Activated CD8-positive, alpha-beta memory T cell treated with anti-CD3 and anti-CD28 coated beads for 4 hours (primary cell): ENCODE measurements around the gene MACROD2.
"Not testable (repeated sequence)": the region's sequence is repeated elsewhere in the genome, so short reads cannot be mapped to it uniquely, and the experiment has no call there.

Experiments used
- DNase-seq, 2 donors: peaks; one replicate each; pipeline ENCODE4 v3.0.0-alpha.2; 2020; ENCODE audit warnings: low read depth in 2 of 2

MACROD2 gene

GRCh38 chr20:15940127-15940526, 1944.8 kb downstream of the MACROD2 start:
- DNase-seq: no peak

DNA sequence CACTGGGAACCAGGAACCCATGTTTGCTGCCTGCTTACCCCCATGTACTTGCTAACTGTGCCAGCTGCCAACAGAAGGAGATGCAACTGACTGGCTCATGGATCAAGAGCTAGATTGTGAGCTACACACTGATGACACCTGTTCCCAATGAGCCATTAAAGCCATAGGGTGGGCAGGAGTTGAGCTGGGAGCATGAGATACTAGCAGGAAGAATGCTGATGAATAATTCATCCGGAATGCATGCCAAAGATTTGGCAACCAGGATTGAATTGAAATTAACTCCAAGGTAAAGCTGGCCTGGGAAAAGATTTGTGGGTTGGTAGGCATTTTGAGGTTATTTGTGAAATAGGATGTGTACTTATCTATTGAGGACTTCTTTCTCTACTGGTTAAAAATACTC, 1946.8 kb downstream of the MACROD2 start:
- DNase-seq: no peak

- no peak for DNase-seq
Measured at GRCh38 chr20:15945289-15945688, 1950.0 kb downstream of the MACROD2 start.

- DNase-seq: no peak
Measured at GRCh38 chr20:15949391-15949790, 1954.1 kb downstream of the MACROD2 start.

DNA sequence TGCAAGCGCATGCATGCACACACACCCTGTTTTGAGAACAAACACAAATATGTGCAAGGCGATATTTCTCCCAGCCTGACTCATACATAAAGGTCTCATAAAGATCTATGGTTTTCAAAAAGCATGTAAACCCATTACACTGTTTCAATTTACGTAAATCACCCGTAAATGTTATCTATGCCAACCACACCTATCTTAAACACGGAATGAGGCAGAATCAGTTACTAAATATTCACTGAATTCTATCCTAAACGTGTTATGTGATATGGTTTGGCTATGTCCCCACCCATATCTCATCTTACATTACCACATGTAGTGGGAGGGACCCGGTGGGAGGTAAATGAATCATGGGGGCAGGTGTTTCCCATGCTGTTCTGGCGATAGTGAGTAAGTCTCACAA, 1956.3 kb downstream of the MACROD2 start:
- no peak for DNase-seq

DNA sequence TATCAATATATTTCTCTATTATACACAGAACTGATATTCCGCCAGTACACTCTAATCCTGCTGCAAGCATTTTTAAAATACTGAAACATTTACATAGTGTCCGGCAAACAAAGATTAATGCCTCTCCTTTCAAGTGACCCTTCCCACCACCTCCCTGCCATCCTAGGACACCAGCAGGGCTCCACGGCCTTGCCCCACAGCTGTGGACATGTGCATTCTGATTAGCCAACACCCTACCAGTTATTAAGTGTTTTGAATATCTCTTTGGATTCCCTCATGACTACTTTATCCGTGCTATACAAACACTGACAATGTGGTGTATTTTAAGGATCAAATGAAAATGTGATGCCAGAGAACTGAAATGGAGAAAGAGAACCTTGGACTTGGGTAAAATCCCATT, 1962.8 kb downstream of the MACROD2 start:
- DNase-seq: no peak

- no peak for DNase-seq
Measured at GRCh38 chr20:15965165-15965564, 1969.8 kb downstream of the MACROD2 start.

GRCh38 chr20:15967334-15967733, 1972.0 kb downstream of the MACROD2 start:
- no peak for DNase-seq

GRCh38 chr20:15976047-15976736, 1980.9 kb downstream of the MACROD2 start:
- DNase-seq: no peak

- no peak for DNase-seq
Measured at GRCh38 chr20:15977026-15977425, 1981.7 kb downstream of the MACROD2 start.

GRCh38 chr20:15977758-15978157, 1982.4 kb downstream of the MACROD2 start:
- no peak for DNase-seq

GRCh38 chr20:15985494-15986368, 1990.4 kb downstream of the MACROD2 start:
- DNase-seq: not testable (repeated sequence)

DNA sequence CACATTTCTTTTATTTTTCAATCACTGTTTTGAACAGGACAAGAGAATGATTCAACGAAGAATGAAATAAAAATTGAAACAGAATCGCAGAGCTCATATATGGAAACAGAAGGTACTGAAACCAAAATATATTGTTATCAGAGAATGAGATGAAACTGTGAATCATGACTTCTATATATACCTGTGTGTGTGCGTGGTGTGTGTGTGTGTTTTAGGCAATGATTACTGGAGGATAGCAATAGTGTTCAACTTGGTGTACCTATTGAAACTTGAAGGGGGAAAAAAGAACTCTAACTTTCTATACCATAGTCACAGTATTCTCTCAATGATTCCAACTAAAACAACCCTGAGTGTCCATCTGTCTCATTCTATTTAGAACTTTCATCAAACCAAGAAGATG, 1991.4 kb downstream of the MACROD2 start:
- no peak for DNase-seq

DNA sequence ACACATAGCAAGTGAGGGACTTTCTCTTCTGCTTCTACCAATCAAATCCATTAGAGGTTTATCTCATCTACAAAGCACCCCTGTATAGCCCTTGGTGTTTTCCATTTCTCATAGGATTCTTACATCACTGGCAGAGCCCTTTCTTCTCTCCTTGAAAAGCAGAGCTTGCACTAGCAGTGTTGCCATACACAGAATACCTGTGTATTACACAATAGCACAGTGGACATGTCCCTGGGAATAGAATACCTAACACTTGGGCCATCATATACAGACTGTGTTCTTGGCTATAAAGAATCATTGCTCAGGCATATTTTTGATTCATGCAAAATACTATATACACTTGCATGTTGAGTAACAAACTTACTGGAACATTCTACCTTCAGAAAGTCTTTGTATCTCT, 1996.0 kb downstream of the MACROD2 start:
- no peak for DNase-seq

GRCh38 chr20:15992564-15992963, 1997.2 kb downstream of the MACROD2 start:
- no peak for DNase-seq

GRCh38 chr20:16000112-16000511, 2004.8 kb downstream of the MACROD2 start:
- no peak for DNase-seq

DNA sequence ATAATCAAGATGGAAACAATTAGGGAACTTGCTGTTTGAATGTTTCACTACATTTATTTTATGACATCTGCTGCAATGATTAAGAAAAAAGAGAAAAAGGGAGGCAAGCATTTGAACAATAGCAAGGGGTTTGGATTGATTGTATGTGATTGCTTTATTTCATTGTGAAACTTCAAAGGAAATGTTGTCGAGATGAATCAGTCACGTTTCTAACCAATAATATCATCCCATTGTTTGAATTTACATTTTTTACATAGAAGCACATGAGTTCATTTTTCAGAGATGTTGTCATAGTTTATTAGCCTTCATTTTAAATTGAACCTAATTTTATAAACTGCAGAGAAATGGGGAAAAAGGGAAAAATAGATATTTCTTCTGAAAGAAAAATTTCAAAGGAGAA, 2006.0 kb downstream of the MACROD2 start:
- no peak for DNase-seq

DNA sequence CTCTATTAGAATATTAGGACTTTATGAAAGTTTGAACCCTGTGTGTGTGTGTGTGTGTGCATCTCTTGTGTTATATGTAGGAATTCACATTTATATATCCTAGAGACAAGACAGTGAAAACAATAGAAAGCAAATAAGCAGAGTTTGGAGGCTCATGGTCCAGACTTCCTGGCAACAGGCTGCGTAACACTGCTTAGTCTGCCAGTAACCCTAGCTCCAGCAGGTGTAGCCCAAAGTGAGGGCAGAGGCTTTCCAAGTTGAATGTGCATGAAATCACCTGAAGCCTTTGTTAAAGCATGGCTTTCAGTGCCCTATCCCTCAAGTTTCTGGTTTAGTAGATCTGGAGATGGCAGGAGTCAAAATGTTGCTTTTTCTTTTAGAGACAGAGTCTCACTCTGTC, 2008.0 kb downstream of the MACROD2 start:
- DNase-seq: no peak

DNA sequence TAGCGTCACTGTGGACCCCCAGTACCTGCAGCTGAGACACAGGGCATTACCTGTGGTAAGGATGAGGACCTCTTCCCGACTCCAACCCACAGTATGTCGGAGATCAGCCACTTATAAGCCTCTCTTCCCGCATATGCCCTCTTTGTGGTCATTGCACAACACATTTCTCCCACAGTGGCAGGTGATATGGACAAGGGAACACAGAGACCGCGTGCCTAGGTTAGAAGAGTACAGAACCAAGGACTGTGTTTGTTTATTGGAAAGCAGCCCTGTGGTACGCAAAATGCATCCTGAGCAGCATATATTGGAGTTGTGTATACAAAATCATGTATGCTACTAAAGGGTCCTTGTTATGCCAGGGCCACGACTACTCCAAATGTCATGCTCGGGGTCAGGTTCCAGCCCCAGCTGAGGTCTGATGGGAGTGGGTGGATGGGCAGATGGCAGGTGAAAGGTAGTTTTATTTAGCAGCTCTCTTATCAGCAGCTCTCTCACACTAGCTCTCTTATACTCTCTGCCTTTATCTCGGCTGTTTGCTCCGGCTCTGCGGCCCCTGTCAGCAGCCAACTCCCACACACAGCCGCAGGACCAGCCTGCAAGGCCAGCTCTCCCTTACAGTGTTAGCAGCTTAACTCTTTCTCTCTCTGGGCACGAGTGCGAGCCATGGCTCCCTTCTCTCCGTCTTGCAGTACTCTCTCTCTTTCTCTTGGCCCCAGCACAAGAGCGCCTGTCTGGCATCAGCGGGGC, 2009.0 kb downstream of the MACROD2 start:
- no peak for DNase-seq

DNA sequence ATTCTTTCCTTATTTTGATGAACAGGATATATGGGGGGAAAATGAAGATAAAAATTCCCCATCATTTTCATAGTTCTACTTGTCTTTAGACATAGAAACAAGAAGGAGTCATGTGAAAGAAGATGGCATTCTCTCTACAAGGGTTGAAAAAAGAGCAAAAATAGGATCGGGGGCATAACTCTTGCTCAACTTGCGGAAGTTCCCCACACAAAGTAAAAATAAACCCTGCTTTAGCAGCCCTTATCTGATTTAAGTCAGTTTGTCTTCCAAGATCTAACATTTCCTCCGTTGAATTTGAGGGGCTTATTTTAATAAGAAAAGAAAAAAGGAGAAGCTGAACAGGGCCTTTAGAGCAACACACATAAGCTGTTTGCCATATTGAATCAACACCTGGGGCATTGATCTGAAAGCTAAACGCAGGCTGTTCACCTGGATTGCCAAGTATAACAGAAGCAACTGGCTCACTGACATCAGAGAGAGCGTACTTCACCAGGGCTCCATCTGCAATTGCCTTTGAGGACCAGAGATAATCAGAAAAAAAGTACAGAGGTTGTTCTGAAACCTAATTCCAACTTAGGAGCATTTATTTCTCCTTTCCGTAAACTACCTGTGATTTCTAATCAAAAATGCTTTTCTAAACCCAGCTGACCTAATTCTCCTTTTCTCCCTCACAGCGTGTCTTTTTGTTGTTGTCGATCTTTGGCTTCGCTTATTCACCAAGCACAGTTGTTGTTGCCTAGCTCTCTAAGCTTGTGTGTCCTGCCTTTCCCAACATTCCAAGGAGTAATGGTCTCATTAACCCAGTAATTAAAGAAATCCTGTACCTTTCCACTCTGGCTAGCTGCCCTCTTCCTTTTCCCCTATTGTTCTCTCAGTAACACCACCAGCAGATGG, 2010.0 kb downstream of the MACROD2 start:
- DNase-seq: no peak

DNA sequence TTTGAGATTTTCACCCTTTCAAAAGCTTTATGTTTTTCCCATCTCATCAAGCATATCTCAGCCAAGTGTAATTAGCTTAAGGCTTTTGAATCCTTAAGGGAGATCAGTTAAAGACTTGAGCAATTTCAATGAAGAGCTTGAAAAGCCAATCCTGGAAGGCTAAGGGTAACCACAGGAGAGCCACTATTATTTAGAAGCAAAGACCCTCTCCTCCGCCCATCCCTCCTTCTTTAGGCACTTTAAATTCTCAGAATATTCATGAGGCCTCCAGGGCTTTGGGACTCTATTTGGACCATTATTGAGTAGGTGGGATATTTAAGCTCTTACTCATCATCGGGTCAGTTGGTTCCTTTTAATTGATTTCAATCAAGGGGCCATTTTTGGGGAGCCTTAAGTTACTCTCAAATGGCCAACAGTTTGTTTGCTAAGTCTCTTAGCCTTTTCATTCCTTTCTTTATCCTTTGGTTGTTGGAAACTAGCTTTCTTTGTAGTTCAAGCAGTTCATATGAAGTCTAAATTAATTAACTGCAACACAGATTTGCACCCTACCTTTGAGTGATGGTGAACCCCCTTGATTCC, 2010.7 kb downstream of the MACROD2 start:
- no peak for DNase-seq
